OCI-LY3 (cell line): Measurements from ENCODE around the gene USP6.

Experiments used
- EZH2phosphoT487 ChIP-seq: fragments of 200-600 bp; shearing (Covaris generic); IDR thresholded peaks from 2 replicates; pipeline ENCODE4 v1.6.1; 2018; ENCODE audit warnings: antibody characterized with exemption, mixed run types, low read depth
- TF ChIP-seq, protein P1 (sequence below): fragments of 200-600, 300-600 bp; sonication (generic); IDR thresholded peaks from 2 replicates; pipeline ENCODE4 v1.5.1; 2014; ENCODE audit warnings: antibody characterized with exemption, low read length, low read depth

DNA sequence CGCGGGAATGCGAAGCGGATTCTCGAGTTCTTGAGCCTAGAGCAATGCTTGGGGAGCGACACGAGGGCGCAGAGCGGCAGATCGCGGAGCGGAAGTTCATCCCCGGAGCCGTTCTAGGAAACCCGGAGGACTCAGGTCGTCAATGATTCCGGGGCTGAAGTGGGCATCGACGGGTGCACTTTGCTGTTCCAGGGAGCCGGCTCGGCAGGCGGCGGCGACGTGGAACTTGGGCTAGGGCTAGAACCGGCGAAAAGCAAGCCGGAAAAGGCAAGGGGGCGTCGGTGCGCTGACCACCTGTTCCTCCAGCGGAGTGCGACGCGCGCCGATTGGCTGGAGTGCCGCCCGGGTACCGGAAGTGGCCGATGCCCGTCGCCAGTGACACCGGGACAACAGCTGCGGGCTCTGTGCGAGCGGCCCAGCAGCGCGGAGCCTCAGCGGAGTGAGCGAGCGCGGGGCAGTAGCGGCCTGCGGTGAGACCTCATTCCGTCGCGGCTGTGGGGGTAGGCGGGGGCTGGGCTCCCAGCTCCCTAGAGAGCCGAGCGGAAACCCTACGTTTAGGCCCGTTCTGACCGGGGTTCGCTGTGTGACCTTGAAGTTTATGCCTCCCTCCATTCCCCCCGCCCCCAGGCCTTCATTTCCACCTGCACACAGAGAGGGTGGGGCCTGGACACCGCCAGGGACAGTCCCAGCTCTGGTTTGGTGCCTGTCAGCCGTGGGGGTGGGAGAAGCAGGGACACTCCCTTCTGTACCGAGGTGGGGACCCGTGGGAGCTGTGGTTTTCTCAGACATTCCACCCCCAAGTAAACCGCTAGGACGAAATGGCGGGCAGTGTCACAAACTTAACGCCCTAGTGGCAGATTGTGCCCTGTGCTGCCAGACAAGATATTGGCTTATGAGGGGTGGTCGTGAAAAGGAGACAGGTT is 37.5 kb upstream of the USP6 start, which contains the start of gene ZFP3:
- no peak for TF ChIP-seq EZH2phosphoT487
- TF ChIP-seq, protein P1, sequence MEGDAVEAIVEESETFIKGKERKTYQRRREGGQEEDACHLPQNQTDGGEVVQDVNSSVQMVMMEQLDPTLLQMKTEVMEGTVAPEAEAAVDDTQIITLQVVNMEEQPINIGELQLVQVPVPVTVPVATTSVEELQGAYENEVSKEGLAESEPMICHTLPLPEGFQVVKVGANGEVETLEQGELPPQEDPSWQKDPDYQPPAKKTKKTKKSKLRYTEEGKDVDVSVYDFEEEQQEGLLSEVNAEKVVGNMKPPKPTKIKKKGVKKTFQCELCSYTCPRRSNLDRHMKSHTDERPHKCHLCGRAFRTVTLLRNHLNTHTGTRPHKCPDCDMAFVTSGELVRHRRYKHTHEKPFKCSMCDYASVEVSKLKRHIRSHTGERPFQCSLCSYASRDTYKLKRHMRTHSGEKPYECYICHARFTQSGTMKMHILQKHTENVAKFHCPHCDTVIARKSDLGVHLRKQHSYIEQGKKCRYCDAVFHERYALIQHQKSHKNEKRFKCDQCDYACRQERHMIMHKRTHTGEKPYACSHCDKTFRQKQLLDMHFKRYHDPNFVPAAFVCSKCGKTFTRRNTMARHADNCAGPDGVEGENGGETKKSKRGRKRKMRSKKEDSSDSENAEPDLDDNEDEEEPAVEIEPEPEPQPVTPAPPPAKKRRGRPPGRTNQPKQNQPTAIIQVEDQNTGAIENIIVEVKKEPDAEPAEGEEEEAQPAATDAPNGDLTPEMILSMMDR: no peak
